SJCRH30 (cell line): ENCODE results near the gene C14orf119. TPM values are rescaled to one million over a fixed set of nuclear protein-coding genes. Genes with fewer than 3 reads are reported as not detected.
A peak's percentile ranks its signal among the peaks of the same experiment; 100 is the strongest.

Experiments
- DNase-seq, 2 experiments: peaks; one replicate each; pipeline ENCODE4 v3.0.0-alpha.2; 2015 to 2020
- H3K27ac ChIP-seq: fragments of 250-450 bp; sonication (Bioruptor Pico); 2 replicates; pipeline ENCODE4 v1.5.1; 2020; ENCODE audit warnings: mild to moderate bottlenecking, moderate library complexity
- H3K27me3 ChIP-seq: fragments of 250-450 bp; sonication (Bioruptor Pico); 2 replicates; pipeline ENCODE4 v1.5.1; 2020; ENCODE audit warnings: mild to moderate bottlenecking, moderate library complexity
- H3K36me3 ChIP-seq: fragments of 250-450 bp; sonication (Bioruptor Pico); 2 replicates; pipeline ENCODE4 v1.5.1; 2020; ENCODE audit warnings: mild to moderate bottlenecking, moderate library complexity
- H3K4me1 ChIP-seq: fragments of 250-450 bp; sonication (Bioruptor Pico); 2 replicates; pipeline ENCODE4 v1.5.1; 2020; ENCODE audit warnings: mild to moderate bottlenecking, moderate library complexity
- H3K4me3 ChIP-seq: fragments of 250-450 bp; sonication (Bioruptor Pico); 2 replicates; pipeline ENCODE4 v1.5.1; 2020; ENCODE audit warnings: mild to moderate bottlenecking, moderate library complexity
- H3K9me3 ChIP-seq: fragments of 250-450 bp; sonication (Bioruptor Pico); replicated peaks from 2 replicates; pipeline ENCODE4 v1.5.1; 2020; ENCODE audit warnings: mild to moderate bottlenecking, moderate library complexity
- total RNA-seq: library from RNA; depleted of rRNA; stranded (reverse); fragments of >200 nt; shearing (Covaris generic); gene quantifications from 2 replicates; pipeline ENCODE4 v1.2.3, GENCODE V29; 2014

Gene C14orf119
- total RNA-seq, 1 experiment from 2014 or later: 43.6 TPM

DNA sequence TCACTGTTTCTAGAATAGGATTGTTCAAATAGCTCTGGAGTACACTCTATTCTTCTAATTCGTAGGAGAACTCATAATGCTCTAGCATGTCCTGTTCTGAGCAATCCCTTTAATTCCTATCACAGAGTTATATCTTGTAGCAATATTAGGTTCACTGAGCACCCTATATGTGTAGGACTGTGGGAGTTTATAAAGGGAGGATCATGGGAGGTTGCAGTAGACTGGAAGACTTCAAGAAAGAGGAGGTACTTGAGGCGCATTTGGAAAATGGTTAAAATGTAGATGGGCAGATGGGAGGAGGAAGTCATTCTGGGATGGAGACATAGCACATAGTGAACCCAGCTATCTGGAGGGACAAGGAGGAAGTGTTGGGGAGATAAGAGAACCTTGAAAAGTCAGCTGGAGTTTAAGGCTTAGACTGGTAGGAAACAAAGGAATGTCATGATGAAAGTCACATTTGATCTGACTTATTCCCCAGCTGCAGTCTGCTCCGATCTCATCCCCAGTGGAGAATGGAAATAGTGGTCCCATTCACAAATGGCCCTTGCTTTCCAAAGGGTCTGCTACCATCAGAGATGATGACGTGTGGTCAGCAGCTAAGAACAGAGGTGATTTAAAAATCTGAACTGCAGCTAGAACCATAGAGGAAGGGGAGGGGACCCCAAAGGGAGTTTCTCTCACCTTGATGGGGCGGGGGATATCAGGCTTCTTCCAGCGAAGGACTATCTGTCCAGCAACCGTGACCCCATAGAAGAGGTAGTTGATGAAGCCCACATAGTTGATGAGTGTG lies 33.9 kb downstream of the C14orf119 start:
- H3K27me3 ChIP-seq: peaks cover 21% of the 10 kb centered on the region
- H3K36me3 ChIP-seq: no peaks in the 10 kb centered on the region
- H3K4me3 ChIP-seq: no peak overlapping the region
- no peaks in the 10 kb centered on the region for H3K4me1 ChIP-seq
- no peak for DNase-seq
- H3K27ac ChIP-seq: no peak overlapping the region
- H3K9me3 ChIP-seq: no peaks in the 10 kb centered on the region

DNA sequence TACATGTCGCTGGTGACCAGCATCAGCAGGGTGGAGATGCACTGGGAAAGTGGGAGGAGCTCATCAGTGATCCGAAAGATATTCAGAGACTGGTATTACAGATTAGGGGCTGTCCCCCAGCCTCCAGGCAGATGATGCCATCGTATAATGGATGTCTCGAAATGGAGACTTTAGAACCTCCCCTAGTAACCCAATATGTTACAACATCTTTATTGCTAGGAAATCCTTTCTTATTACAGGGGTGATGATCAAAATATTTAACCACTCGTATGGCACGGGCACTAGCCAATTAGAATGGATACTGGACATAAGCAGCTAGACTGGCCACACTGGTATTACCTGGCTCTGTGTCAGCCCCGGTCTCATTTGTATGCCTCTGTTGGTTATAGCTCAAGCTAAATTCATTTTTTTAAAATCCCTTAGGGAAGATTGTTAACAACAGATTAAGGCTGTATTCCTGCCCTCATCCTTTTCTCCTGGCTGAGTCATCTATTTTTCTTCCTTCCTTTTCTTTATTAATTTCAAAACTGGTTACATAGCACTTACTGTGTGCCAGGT lies 34.5 kb downstream of the C14orf119 start:
- DNase-seq: no peak
- Histone ChIP-seq H3K36me3 (no peaks in the 10 kb centered on the region), H3K27me3 (peaks cover 21% of the 10 kb centered on the region), H3K27ac (no peak overlapping the region), H3K4me1 (no peaks in the 10 kb centered on the region), H3K9me3 (no peaks in the 10 kb centered on the region), H3K4me3 (no peak overlapping the region)

DNA sequence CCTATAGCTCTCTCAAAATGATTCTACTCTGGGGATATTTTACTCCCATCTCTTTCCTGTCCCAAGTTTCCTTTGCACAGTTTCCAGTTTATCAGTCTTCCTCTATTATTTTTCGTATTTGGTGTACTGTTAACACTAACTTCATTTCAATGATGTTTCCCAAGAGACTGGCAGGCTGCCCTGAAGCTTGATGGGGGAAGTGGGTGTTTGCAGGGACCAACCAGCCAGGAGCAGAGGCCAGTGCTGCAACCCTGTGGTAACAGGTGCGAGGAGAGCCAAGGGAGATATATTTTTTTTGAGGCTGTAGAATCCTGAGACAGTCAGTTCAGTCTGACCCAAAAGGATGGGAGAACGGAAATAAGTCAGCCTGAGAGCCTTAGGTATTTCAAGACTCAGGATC lies 35.6 kb downstream of the C14orf119 start:
- Histone ChIP-seq H3K4me1 (no peaks in the 10 kb centered on the region), H3K9me3 (no peaks in the 10 kb centered on the region), H3K4me3 (no peak overlapping the region), H3K27me3 (peaks cover 21% of the 10 kb centered on the region), H3K27ac (no peak overlapping the region), H3K36me3 (no peaks in the 10 kb centered on the region)
- no peak for DNase-seq

DNA sequence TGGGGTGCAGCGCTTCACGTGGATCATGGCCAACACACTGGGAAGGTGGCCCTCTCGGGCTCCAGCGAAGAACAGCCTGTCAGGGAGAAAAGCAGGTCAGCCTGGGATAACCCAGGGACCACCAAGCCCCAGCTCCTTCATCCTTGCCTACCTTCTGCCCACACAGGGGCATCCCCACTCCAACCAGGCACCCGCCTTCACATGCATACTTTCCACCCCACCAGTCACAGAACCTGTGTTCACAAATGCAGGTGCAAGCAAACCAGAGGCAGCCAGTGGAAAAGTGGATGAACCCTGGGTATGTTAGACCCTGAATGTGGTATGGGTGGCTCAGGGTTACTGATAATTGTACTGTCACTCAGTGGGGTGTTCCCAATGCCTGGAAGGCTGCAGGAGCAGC lies 36.2 kb downstream of the C14orf119 start:
- DNase-seq: no peak
- H3K9me3 ChIP-seq: no peaks in the 10 kb centered on the region
- H3K27me3 ChIP-seq: peaks cover 28% of the 10 kb centered on the region
- H3K4me1 ChIP-seq: no peaks in the 10 kb centered on the region
- no peaks in the 10 kb centered on the region for H3K36me3 ChIP-seq
- H3K27ac ChIP-seq: no peak overlapping the region
- H3K4me3 ChIP-seq: no peak overlapping the region

DNA sequence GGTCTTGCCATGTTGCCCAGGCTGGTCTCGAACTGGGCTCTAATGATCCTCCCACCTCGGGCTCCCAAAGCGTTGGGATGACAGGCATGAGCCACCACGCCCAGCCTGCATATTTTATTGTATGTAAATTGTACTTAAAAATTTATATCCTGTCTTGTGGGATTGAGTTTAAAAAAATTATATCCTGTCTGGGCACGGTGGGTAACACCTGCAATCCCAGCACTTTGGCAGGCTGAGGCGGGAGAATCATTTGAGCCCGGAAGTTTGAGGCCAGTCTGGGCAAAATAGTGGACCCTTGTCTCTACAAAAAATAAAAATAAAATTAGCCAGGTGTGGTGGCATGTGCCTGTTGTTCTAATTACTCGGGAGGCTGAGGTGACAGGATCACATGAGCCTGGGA lies 37.7 kb downstream of the C14orf119 start:
- Histone ChIP-seq H3K4me3 (no peak overlapping the region), H3K9me3 (no peaks in the 10 kb centered on the region), H3K27me3 (peaks cover 18% of the 10 kb centered on the region), H3K27ac (no peak overlapping the region), H3K36me3 (no peaks in the 10 kb centered on the region), H3K4me1 (no peaks in the 10 kb centered on the region)
- DNase-seq: no peak

DNA sequence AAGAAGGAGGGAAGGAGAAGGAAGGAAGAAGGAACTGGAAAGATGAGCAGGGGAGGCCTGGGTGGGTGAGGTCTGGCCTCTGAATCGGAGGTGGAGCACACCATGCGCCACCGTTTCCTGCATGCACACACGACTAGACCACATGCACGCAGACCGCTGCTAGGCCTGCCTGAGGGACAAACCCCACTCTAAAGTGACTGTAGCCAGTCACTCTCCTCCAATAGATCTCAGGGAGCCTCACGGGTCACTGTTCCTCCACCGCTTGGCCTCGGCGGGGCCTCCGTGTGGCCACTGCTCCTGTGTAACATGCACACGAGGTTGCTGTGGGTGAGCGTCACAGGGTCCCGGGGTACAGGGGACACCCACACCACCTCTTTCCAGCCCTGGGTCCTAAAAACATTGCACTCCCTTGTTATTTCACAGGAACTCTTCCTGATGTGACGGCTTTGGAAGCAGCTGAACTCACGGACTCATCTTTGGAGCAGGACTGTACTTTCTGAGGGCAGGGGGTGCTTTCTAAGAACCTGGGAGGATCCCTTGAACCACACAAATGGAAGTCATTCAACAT lies 41.3 kb downstream of the C14orf119 start:
- H3K9me3 ChIP-seq: no peaks in the 10 kb centered on the region
- H3K36me3 ChIP-seq: no peaks in the 10 kb centered on the region
- DNase-seq: no peak
- no peak overlapping the region for H3K4me3 ChIP-seq
- no peak overlapping the region for H3K27ac ChIP-seq
- H3K4me1 ChIP-seq: peaks cover 5% of the 10 kb centered on the region; the same call in 1 of the 2 replicates
- peaks cover 9% of the 10 kb centered on the region; the same call in 1 of the 2 replicates for H3K27me3 ChIP-seq

DNA sequence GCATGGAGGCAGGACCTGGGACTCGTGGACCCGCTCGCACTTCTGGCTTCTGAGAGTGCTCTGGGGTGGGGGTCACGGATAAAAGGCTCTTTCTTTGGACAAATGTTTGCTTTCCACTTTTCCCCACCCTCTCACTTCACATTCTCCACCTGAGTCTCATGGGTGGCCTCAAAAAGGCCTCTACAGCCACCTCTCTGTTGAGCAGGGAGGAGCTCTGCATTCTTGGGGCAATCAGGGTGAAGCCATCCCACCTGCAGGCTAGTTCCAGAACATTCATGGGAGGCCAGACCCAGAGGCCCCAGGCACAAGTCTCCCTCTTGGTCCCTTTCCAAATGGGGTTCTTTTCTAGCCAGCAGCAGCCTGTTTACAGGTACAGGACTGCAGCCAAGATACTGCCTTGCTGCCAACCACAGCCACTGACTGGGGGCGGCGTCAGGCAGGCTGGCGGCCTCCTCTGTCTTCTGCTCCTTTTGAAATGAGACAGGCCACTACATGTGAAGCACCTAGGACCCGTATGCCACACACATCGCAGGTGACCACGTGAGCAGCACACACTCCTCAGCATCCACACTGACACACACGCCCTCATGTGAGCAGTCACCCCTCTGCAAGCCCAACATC lies 42.0 kb downstream of the C14orf119 start:
- Histone ChIP-seq H3K36me3 (no peaks in the 10 kb centered on the region), H3K27me3 (peaks cover 9% of the 10 kb centered on the region; the same call in 1 of the 2 replicates), H3K9me3 (no peaks in the 10 kb centered on the region), H3K27ac (no peak overlapping the region), H3K4me3 (no peak overlapping the region), H3K4me1 (peaks cover 10% of the 10 kb centered on the region; the same call in 1 of the 2 replicates)
- no peak for DNase-seq

DNA sequence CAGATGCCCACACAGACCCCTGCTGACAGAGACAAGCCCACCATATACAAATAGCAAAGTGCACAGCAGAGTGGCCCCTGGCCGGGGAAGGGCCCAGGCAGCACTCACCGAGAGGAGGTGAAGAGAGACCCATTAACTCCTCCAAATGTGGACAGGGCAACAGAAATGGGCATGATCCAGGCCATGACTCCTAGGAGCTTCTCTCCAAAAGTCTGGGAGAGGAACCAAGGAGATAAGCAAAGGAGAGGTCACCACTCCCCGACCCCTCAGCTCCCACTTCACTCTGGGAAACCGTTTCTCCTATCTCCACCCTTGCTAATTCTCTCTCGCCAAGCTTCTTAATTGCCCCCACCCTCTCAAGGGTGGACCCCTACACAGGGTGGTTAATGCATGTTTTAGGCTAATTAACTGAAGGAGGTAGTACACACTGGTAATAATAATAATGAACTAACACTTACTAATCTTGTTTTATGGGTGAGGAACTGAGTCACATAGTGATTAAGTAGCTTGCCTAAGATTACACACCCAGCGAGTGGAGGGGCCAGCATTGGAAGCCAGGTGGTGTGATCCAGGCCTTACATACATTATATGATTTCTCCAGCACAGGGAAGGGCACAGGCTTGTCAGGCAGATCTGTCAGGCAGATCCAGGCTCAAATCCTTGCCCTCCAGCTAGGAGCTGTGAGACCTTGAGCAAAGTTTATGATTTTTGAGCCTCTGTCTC lies 42.7 kb downstream of the C14orf119 start:
- H3K4me3 ChIP-seq: no peak overlapping the region
- no peaks in the 10 kb centered on the region for H3K9me3 ChIP-seq
- H3K27me3 ChIP-seq: peaks cover 9% of the 10 kb centered on the region; the same call in 1 of the 2 replicates
- DNase-seq: no peak
- no peak overlapping the region for H3K27ac ChIP-seq
- no peaks in the 10 kb centered on the region for H3K36me3 ChIP-seq
- peaks cover 10% of the 10 kb centered on the region; the same call in 1 of the 2 replicates for H3K4me1 ChIP-seq

DNA sequence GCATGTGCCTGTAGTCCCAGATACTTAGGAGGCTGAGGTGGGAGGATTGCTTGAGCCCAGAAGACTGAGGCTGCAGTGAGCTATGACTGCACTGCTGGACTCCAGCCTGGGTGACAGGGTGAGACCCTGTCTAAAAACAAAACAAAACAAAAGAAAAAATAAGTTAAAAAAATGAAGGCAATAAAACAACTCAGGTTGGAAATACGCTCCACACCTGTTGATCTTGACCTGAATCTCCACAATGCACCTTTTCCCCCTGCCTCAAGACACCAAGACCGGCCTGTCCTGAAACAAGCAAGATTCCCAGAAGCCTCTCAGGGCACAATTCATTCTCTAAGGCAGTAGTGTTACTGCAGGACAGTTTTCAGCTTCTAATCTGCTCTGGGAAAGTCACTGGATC lies 44.6 kb downstream of the C14orf119 start:
- H3K27me3 ChIP-seq: peaks cover 9% of the 10 kb centered on the region; the same call in 1 of the 2 replicates
- H3K9me3 ChIP-seq: no peaks in the 10 kb centered on the region
- H3K36me3 ChIP-seq: no peaks in the 10 kb centered on the region
- H3K4me1 ChIP-seq: peaks cover 10% of the 10 kb centered on the region; the same call in 1 of the 2 replicates
- no peak overlapping the region for H3K4me3 ChIP-seq
- DNase-seq: no peak
- H3K27ac ChIP-seq: no peak overlapping the region

DNA sequence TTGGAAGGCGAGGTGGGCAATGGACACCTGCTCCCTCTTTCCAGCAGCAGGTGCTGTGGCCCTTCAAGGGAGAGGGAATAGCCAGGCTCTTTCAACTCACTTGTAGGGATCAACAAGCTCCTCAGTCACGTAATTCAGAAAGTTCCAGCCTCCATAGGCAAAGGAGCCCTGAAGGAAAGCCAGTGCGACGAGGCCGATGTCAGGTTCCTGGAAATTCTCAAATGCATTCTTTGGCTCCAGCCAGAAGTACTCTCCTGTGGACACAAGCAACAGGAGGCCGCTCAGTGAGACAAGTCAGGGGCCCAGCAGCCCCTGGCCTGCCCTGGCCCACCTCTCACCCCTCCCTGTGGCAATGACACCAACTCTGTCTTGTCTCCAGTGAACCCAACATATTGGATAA lies 45.1 kb downstream of the C14orf119 start:
- no peak for DNase-seq
- Histone ChIP-seq H3K36me3 (no peaks in the 10 kb centered on the region), H3K27ac (no peak overlapping the region), H3K27me3 (peaks cover 9% of the 10 kb centered on the region; the same call in 1 of the 2 replicates), H3K4me1 (peaks cover 10% of the 10 kb centered on the region; the same call in 1 of the 2 replicates), H3K9me3 (no peaks in the 10 kb centered on the region), H3K4me3 (no peak overlapping the region)

DNA sequence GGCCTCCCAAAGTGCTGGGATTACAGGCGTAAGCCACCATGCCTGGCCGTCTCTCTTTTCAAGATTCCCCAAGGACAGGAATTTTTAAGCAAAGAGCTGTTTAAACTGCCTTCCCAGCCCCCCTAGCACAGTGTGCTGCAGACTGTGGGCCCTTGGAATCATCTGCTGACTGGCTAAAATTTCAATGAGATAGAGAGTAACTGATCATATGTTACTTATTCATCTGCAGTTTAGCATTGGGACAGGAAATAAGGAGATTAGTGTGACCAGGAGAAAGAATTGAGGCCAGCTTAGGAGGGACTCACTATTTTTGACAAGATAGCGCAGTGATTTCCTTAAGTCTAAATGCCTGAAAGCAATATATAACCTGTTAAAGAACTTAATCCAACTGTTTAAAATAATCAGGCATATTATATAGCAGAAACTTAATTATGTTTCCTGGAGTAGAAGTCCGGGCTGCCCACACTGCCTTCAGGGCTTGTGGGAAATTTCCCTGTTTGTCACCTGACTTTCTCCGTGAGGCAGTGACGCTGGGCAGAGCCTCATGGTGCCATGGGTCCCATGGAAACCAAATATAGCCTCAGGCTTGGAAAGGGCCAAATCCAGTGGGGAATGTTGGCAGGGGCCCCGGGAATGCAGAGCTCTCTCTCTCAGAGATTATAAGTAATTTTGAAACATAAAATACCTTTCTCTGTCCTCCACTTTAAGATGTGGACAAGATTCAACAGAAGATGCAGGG lies 46.6 kb downstream of the C14orf119 start:
- peak; percentile 60 to 70 for DNase-seq
- Histone ChIP-seq H3K4me1 (peaks cover 10% of the 10 kb centered on the region; the same call in 1 of the 2 replicates), H3K27me3 (no peaks in the 10 kb centered on the region; the same call in 1 of the 2 replicates), H3K36me3 (no peaks in the 10 kb centered on the region), H3K9me3 (no peaks in the 10 kb centered on the region), H3K27ac (peak overlapping the region; percentile 5; the same call in 1 of the 2 replicates), H3K4me3 (peak overlapping the region; percentile 13)

DNA sequence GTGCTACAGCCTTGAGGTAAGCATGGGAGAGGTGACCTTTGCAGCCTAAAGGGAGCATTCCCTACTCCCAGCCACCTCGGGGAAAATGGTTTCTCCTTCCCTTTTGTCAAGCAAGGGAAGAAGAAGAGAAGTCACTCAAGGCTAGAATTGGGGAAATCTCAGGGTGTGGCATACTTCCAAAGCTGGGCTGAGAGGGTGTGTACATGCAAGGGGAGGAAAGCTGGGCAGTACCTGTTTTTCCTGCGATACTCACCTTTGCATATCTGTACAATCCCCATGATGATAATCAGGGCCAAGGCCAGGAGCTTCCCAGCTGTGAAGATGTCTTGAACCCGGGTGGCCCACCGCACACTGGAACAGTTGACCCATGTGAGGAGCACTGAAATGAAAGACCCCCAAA lies 47.5 kb downstream of the C14orf119 start:
- H3K9me3 ChIP-seq: no peaks in the 10 kb centered on the region
- DNase-seq: no peak
- no peak overlapping the region for H3K27ac ChIP-seq
- no peak overlapping the region for H3K4me3 ChIP-seq
- no peaks in the 10 kb centered on the region; the same call in 1 of the 2 replicates for H3K27me3 ChIP-seq
- peaks cover 10% of the 10 kb centered on the region; the same call in 1 of the 2 replicates for H3K4me1 ChIP-seq
- H3K36me3 ChIP-seq: no peaks in the 10 kb centered on the region

DNA sequence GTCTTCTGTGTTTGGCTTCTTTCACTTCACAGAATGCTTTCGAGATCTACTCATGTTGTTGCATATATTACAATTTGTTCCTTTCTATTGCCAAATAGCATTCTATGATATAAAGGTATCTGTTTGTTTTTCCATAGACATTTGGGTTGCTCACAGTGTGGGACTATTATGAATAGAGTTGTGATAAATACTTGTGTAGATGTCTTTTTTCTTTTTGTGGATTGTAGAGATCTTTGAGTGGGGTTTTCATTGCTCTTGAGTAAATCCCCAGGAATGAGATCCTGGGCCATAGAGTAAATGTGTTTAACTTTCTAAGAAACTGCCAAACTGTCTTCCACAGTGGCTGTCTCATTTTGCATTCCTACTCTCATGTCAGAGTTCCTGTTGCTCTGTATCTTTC lies 48.6 kb downstream of the C14orf119 start:
- Histone ChIP-seq H3K9me3 (no peaks in the 10 kb centered on the region), H3K36me3 (no peaks in the 10 kb centered on the region), H3K27ac (no peak overlapping the region), H3K4me3 (no peak overlapping the region), H3K27me3 (no peaks in the 10 kb centered on the region), H3K4me1 (peaks cover 10% of the 10 kb centered on the region; the same call in 1 of the 2 replicates)
- DNase-seq: no peak
